ENCODE measurements around the gene CCDC110. TPM values are rescaled to one million over a fixed set of nuclear protein-coding genes. Genes with fewer than 3 reads are reported as not detected.
"Not testable (repeated sequence)": the region's sequence is repeated elsewhere in the genome, so short reads cannot be mapped to it uniquely, and the experiment has no call there.

Gene CCDC110
- polyA plus RNA-seq, 2 of the 4 experiments (the other 2 are of a cell fraction) = 0.06 TPM; not detected in 1

DNA sequence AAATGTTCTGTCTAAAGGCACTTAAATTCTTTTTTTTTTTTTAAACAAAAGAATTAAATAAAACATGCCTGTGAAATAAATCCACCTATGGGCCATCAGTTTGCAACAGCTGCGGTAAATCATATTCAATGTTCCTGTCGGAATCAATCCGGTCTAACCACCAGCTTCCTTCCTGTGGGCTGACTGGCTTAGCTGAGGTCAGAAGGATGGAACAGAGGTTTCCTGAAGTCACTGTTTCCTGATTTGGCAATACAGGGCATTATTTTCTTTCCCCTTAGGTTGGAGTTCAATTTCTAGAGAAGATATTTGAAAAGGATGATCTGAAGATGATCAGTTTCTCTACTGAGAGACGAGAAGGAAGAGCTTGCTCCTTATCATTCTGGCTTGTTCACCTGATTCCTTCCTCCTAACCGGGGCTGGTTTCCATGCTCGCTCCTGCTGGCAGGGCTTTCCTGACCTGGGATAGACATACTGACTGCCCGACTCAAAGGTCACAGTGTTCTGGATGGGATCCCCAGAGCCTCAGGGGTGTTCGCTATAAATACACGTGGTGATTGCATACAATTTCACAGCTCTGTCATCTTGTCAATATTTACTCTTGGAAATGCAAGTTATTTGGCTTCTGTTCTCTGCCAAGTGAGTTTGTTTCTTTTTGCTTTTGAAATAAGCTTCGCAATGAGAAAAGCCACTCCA lies 42.1 kb upstream of the CCDC110 start:
- 52% methylated on average over 10 of the region's 10 CpGs for WGBS (ENCODE audit: missing lambda C conversion rate)
- TF ChIP-seq, protein P1, sequence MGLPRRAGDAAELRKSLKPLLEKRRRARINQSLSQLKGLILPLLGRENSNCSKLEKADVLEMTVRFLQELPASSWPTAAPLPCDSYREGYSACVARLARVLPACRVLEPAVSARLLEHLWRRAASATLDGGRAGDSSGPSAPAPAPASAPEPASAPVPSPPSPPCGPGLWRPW (IDR thresholded peaks at IDR 0.05) = no peak
- TF ChIP-seq, protein P2, sequence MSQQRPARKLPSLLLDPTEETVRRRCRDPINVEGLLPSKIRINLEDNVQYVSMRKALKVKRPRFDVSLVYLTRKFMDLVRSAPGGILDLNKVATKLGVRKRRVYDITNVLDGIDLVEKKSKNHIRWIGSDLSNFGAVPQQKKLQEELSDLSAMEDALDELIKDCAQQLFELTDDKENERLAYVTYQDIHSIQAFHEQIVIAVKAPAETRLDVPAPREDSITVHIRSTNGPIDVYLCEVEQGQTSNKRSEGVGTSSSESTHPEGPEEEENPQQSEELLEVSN (IDR thresholded peaks at IDR 0.05; ENCODE audit: borderline replicate concordance, low read depth) = no peak
- TF ChIP-seq ZSCAN20 (CRISPR knock-in tag; IDR thresholded peaks at IDR 0.05) = no peak
- TF ChIP-seq, protein P3, sequence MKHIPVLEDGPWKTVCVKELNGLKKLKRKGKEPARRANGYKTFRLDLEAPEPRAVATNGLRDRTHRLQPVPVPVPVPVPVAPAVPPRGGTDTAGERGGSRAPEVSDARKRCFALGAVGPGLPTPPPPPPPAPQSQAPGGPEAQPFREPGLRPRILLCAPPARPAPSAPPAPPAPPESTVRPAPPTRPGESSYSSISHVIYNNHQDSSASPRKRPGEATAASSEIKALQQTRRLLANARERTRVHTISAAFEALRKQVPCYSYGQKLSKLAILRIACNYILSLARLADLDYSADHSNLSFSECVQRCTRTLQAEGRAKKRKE (CRISPR knock-in tag; IDR thresholded peaks at IDR 0.05; ENCODE audit: low read depth) = no peak
- no peak for TF ChIP-seq FOSB (CRISPR knock-in tag; IDR thresholded peaks at IDR 0.05)
- no peak for TF ChIP-seq HOXB13 (CRISPR knock-in tag; IDR thresholded peaks at IDR 0.05; ENCODE audit: low read depth)
- ChIA-PET CTCF (interaction anchor here (0.5 to 0.9 kb wide), 3 partner anchors 13 to 456 kb away, joined by 3 read pairs; no protein-coding TSS in a partner anchor), POLR2A (no interaction called here)
- no peak for DNase-seq (ENCODE audit: low read depth in 1 of 2, low spot score in 1 of 2)
- Histone ChIP-seq H3K4me2 (no peak overlapping the region), H3K4me1 (no peaks in the 10 kb centered on the region), H3K9me3 (no peaks in the 10 kb centered on the region), H3K27ac (no peak overlapping the region), H3K4me3 (no peak overlapping the region)
- no peak for FAIRE-seq
- no peak for ATAC-seq

DNA sequence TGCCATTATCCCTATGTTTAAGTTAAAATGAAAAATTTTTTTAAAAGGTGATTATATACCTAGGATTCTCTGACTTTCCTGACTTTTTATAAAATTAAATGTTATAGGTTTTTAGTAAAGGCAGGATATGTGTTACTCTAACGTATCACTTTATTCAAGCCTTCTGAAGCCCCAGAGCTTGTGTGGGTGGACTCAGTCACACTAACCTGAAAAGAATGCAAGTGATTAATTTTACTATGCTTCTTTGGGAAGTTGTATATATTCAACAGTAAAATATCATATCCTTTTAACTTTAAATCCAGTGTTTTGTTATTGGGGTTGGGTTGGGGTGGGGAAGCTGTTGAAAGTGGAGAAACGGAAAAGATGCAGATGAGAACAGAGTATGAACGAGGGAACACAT lies 41.0 kb upstream of the CCDC110 start:
- no peak overlapping the region for H3K27ac ChIP-seq
- no peak for TF ChIP-seq ZFP36 (IDR thresholded peaks at IDR 0.05; ENCODE audit: borderline replicate concordance, partially characterized antibody)
- TF ChIP-seq, protein P1 (IDR thresholded peaks at IDR 0.05) = no peak
- no peak for TF ChIP-seq ESRRA (IDR thresholded peaks at IDR 0.05; ENCODE audit: borderline replicate concordance, low read length)
- TF ChIP-seq, protein P4, sequence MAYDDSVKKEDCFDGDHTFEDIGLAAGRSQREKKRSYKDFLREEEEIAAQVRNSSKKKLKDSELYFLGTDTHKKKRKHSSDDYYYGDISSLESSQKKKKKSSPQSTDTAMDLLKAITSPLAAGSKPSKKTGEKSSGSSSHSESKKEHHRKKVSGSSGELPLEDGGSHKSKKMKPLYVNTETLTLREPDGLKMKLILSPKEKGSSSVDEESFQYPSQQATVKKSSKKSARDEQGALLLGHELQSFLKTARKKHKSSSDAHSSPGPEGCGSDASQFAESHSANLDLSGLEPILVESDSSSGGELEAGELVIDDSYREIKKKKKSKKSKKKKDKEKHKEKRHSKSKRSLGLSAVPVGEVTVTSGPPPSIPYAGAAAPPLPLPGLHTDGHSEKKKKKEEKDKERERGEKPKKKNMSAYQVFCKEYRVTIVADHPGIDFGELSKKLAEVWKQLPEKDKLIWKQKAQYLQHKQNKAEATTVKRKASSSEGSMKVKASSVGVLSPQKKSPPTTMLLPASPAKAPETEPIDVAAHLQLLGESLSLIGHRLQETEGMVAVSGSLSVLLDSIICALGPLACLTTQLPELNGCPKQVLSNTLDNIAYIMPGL (CRISPR knock-in tag; IDR thresholded peaks at IDR 0.05; ENCODE audit: borderline replicate concordance) = no peak
- TF ChIP-seq RAD21 (conservative IDR thresholded peaks at IDR 0.05 in 1 of 2, IDR thresholded peaks at IDR 0.05 in 1 of 2) = no peak
- TF ChIP-seq, protein P5, sequence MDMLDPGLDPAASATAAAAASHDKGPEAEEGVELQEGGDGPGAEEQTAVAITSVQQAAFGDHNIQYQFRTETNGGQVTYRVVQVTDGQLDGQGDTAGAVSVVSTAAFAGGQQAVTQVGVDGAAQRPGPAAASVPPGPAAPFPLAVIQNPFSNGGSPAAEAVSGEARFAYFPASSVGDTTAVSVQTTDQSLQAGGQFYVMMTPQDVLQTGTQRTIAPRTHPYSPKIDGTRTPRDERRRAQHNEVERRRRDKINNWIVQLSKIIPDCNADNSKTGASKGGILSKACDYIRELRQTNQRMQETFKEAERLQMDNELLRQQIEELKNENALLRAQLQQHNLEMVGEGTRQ (IDR thresholded peaks at IDR 0.05) = no peak
- H3K4me3 ChIP-seq = no peak overlapping the region
- DNase-seq (ENCODE audit: low read depth in 1 of 2, low spot score in 1 of 2) (no peak), ATAC-seq (no peak), FAIRE-seq (no peak)
- 65% methylated on average over 3 of the region's 3 CpGs for WGBS (ENCODE audit: missing lambda C conversion rate)
- POLR2A ChIA-PET = no interaction called here
- no peaks in the 10 kb centered on the region for H3K4me1 ChIP-seq
- H3K4me2 ChIP-seq = no peak overlapping the region
- no peaks in the 10 kb centered on the region for H3K9me3 ChIP-seq
- CTCF ChIA-PET = interaction anchor here (0.7 to 0.9 kb wide), 2 partner anchors 14 to 382 kb away, joined by 3 read pairs; no protein-coding TSS in a partner anchor

DNA sequence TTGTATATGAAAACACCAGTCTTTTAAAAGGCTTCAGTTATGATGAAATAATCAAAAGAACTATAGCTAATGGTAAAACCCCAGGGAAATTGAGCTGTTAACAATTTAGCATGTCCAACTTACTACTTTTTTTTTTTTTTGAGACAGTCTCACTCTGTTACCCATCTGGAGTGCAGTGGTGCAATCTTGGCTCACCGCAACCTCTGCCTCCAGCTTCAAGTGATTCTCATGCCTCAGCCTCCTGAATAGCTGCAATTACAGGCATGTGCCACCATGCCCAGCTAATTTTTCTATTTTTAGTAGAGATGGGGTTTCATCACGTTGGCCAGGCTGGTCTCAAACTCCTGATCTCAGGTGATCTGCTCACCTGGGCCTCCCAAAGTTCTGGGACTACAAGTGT lies 39.7 kb upstream of the CCDC110 start:
- not testable (repeated sequence) for ATAC-seq, FAIRE-seq

DNA sequence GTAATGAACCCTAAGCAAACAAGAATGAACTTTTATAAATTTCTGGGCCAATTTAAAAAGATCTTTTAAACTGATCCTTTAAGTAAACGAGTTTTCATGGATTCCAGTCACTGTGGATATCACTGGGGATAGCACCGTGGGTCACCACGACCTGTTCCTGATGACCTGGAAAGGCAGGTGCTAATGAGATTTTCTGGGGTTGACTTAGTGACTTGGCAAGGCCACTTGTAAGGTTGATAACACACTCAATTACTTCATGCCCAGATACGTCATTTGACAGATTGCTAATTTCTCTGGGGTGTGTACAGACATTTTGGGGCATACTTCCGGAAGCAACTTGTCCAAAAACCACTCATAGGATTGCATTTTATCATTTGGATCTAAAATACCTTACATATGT lies 39.3 kb upstream of the CCDC110 start:
- FAIRE-seq (no peak), DNase-seq (ENCODE audit: low read depth in 1 of 2, low spot score in 1 of 2) (no peak), ATAC-seq (no peak)
- no peaks in the 10 kb centered on the region for H3K4me1 ChIP-seq
- ChIA-PET POLR2A (no interaction called here), CTCF (no interaction called here)
- TF ChIP-seq, protein P4 (CRISPR knock-in tag; IDR thresholded peaks at IDR 0.05; ENCODE audit: borderline replicate concordance) = no peak
- no peak for TF ChIP-seq ZSCAN20 (CRISPR knock-in tag; IDR thresholded peaks at IDR 0.05)
- TF ChIP-seq FOXS1 (CRISPR knock-in tag; IDR thresholded peaks at IDR 0.05) = no peak
- TF ChIP-seq CBX2 (IDR thresholded peaks at IDR 0.05; ENCODE audit: borderline replicate concordance, low read depth) = no peak
- no peak for TF ChIP-seq ZNF302 (CRISPR knock-in tag; IDR thresholded peaks at IDR 0.05)
- no peaks in the 10 kb centered on the region for H3K9me3 ChIP-seq
- H3K27ac ChIP-seq = no peak overlapping the region
- WGBS (ENCODE audit: missing lambda C conversion rate) = 36% methylated on average over 5 of the region's 5 CpGs
- no peak overlapping the region for H3K4me3 ChIP-seq
- no peak overlapping the region for H3K4me2 ChIP-seq

More for the DNA sequence above, 39.7 kb upstream of the CCDC110 start:
- H3K4me3 ChIP-seq; H3K27ac ChIP-seq; H3K9me3 ChIP-seq; H3K4me1 ChIP-seq; POLR2A ChIA-PET; CTCF ChIA-PET; DNase-seq (ENCODE audit: low read depth in 1 of 2, low spot score in 1 of 2); H3K4me2 ChIP-seq: not testable (repeated sequence)
- WGBS (ENCODE audit: missing lambda C conversion rate) = 48% methylated on average over 2 of the region's 2 CpGs
